PC-3 (cell line): ENCODE data around the gene RXFP2. TPM values are rescaled to one million over a fixed set of nuclear protein-coding genes. Genes with fewer than 3 reads are reported as not detected.

Experiments used
- ATAC-seq: fragments of 200-7000 bp; cut with Tn5 transposase; 2 replicates; pipeline ENCODE4 v1.9.1; 2020; ENCODE audit warnings: mild to moderate bottlenecking, moderate library complexity
- BruUV-seq: library from RNA; stranded (reverse); fragments of 400-500 nt; replicated peaks from 2 replicates; lab custom pipeline; 2021; lab: Mats Ljungman, UMichigan
- CTCF ChIA-PET: fragments of 300-600 bp; sonication (Branson Sonifier 250); formaldehyde crosslinking; loops from one replicate; lab custom pipeline; 2022; ENCODE audit warnings: antibody characterized with exemption; lab: Charles Lee
- POLR2A ChIA-PET: fragments of 300-600 bp; sonication (Branson Sonifier 250); formaldehyde crosslinking; loops from one replicate; lab custom pipeline; 2022; ENCODE audit warnings: antibody characterized with exemption; ENCODE audit not compliant: unreplicated experiment; lab: Charles Lee
- DNase-seq: peaks from one replicate; pipeline ENCODE4 v3.0.0-alpha.2; 2015
- H2AFZ ChIP-seq: fragments of 300-600 bp; sonication (generic); 2 replicates; pipeline ENCODE4 v1.6.0; 2016; ENCODE audit warnings: antibody characterized with exemption, low read length
- H3F3A ChIP-seq: fragments of 300-600 bp; sonication (generic); one replicate; pipeline ENCODE4 v1.6.0; 2017; ENCODE audit warnings: antibody characterized with exemption, low read length, control low read depth, mild to moderate bottlenecking; ENCODE audit not compliant: unreplicated experiment
- H3K27ac ChIP-seq: fragments of 300-600 bp; sonication (generic); 2 replicates; pipeline ENCODE4 v1.5.1; 2016; ENCODE audit warnings: mild to moderate bottlenecking, low read length
- H3K27me3 ChIP-seq: fragments of 300-600 bp; sonication (generic); 2 replicates; pipeline ENCODE4 v1.6.1; 2016; ENCODE audit warnings: low read length, mixed read lengths
- H3K36me3 ChIP-seq: fragments of 300-600 bp; sonication (generic); 2 replicates; pipeline ENCODE4 v1.6.1; 2016; ENCODE audit warnings: low read depth, mixed run types, low read length, mixed read lengths
- H3K4me1 ChIP-seq: fragments of 300-600 bp; sonication (generic); 2 replicates; pipeline ENCODE4 v1.5.1; 2016; ENCODE audit warnings: low read length; ENCODE audit not compliant: insufficient read depth
- H3K4me2 ChIP-seq: fragments of 300-600 bp; sonication (generic); 2 replicates; pipeline ENCODE4 v1.6.0; 2016; ENCODE audit warnings: low read length
- H3K4me3 ChIP-seq: fragments of 300-600 bp; sonication (generic); 2 replicates; pipeline ENCODE4 v1.5.1; 2016; ENCODE audit warnings: mild to moderate bottlenecking, low read length, mixed read lengths
- H3K79me2 ChIP-seq: fragments of 300-600 bp; sonication (generic); 2 replicates; pipeline ENCODE4 v1.6.1; 2017; ENCODE audit warnings: low read length, mixed read lengths
- H3K9ac ChIP-seq: fragments of 300-600 bp; sonication (generic); 2 replicates; pipeline ENCODE4 v1.6.0; 2016; ENCODE audit warnings: mild to moderate bottlenecking, low read length
- H3K9me2 ChIP-seq: fragments of 300-600 bp; sonication (generic); replicated peaks from 2 replicates; pipeline ENCODE4 v1.6.1; 2016; ENCODE audit warnings: mixed run types, low read length, mixed read lengths
- H3K9me3 ChIP-seq: fragments of 300-600 bp; sonication (generic); 2 replicates; pipeline ENCODE4 v1.6.1; 2016; ENCODE audit warnings: low read length, mixed read lengths
- H4K20me1 ChIP-seq: fragments of 300-600 bp; sonication (generic); 2 replicates; pipeline ENCODE4 v1.6.1; 2016; ENCODE audit warnings: low read length, mixed read lengths
- CTCF ChIP-seq: fragments of 300-600 bp; sonication (generic); conservative IDR thresholded peaks from 2 replicates; pipeline ENCODE4 v1.5.1; 2017; ENCODE audit warnings: antibody characterized with exemption, low read depth, mild to moderate bottlenecking, low read length
- EZH2 ChIP-seq: fragments of 300-600 bp; sonication (generic); IDR thresholded peaks from one replicate; pipeline ENCODE4 v1.6.1; 2017; ENCODE audit warnings: antibody characterized with exemption, mild to moderate bottlenecking, low read length; ENCODE audit not compliant: unreplicated experiment
- EZH2phosphoT487 ChIP-seq: fragments of 300-600 bp; sonication (generic); IDR thresholded peaks from 2 replicates; pipeline ENCODE4 v1.6.1; 2018; ENCODE audit warnings: mild to moderate bottlenecking, antibody characterized with exemption, low read length, borderline replicate concordance
- intact Hi-C: fragments of 100-400 bp; cut with micrococcal nuclease; formaldehyde crosslinking; loops from 2 replicates; pipeline ENCODE4 v1.9.0; 2023
- total RNA-seq: library from RNA; depleted of rRNA; stranded (reverse); fragments of >200 nt; gene quantifications from 2 replicates; pipeline ENCODE4 v1.2.3, GENCODE V29; 2014

Gene RXFP2
- total RNA-seq, 1 experiment from 2014 or later = not detected

GRCh38 chr13:31733647-31734046, 5.7 kb upstream of the RXFP2 start:
- intact Hi-C loops = no loop called here
- Histone ChIP-seq H2AFZ (no peak overlapping the region), H3K4me3 (no peak overlapping the region), H3K9me2 (no peaks in the 10 kb centered on the region), H3K9me3 (no peaks in the 10 kb centered on the region), H3K4me2 (no peak overlapping the region), H3K36me3 (no peaks in the 10 kb centered on the region), H3K79me2 (no peaks in the 10 kb centered on the region), H3K9ac (no peak overlapping the region), H4K20me1 (no peaks in the 10 kb centered on the region), H3K27ac (no peak overlapping the region), H3F3A (no peaks in the 10 kb centered on the region), H3K27me3 (peaks cover 22% of the 10 kb centered on the region), H3K4me1 (no peaks in the 10 kb centered on the region)
- ATAC-seq (no peak), DNase-seq (no peak)
- ChIA-PET CTCF (no interaction called here), POLR2A (no interaction called here)
- no TSS peak for BruUV-seq
- no peak for TF ChIP-seq CTCF
- TF ChIP-seq EZH2 = no peak
- TF ChIP-seq EZH2phosphoT487 = no peak

- H3K4me2 ChIP-seq = peak overlapping the region; percentile 27; the same call in 1 of the 2 replicates
- no peaks in the 10 kb centered on the region for H3K79me2 ChIP-seq
- no peaks in the 10 kb centered on the region for H3K9me2 ChIP-seq
- H3K4me3 ChIP-seq = no peak overlapping the region
- peaks cover 53% of the 10 kb centered on the region for H3K27me3 ChIP-seq
- H3K36me3 ChIP-seq = no peaks in the 10 kb centered on the region
- DNase-seq (peak; percentile 67), ATAC-seq (peak; percentile 73)
- BruUV-seq = no TSS peak
- H2AFZ ChIP-seq = no peak overlapping the region
- ChIA-PET POLR2A (no interaction called here), CTCF (no interaction called here)
- H4K20me1 ChIP-seq = no peaks in the 10 kb centered on the region
- no peaks in the 10 kb centered on the region for H3F3A ChIP-seq
- no peak overlapping the region for H3K9ac ChIP-seq
- H3K27ac ChIP-seq = no peak overlapping the region
- no peaks in the 10 kb centered on the region for H3K9me3 ChIP-seq
- intact Hi-C loops = loop anchor here (1.0 to 5.0 kb wide), 3 partner anchors 55 to 311 kb away; no protein-coding TSS in a partner anchor
- TF ChIP-seq EZH2 = no peak
- no peak for TF ChIP-seq EZH2phosphoT487
- TF ChIP-seq CTCF = peak; percentile 93
- H3K4me1 ChIP-seq = no peaks in the 10 kb centered on the region
Observed at GRCh38 chr13:31742097-31742734, 2.9 kb downstream of the RXFP2 start.

DNA sequence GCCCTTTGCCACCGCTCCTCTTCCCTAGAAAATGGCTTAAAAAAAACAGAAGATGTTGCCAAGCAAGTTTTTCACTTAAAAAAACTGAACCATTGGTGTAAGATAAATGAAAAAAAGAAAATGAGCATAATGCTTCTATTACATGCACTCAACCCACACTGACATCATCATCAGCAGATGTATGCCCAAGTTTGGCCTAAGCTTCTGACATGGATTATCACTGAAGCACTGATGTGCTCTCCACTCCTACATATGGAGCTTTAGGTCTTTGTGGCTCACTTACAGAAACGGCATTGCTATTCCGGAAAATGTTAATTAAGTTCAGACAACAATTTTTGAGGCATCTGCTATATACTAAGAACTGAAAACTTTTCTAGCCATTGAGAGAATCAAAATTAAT, 8.0 kb downstream of the RXFP2 start:
- Histone ChIP-seq H3K36me3 (no peaks in the 10 kb centered on the region), H3K9ac (no peak overlapping the region), H3K4me1 (no peaks in the 10 kb centered on the region), H3K27ac (no peak overlapping the region), H3K4me3 (no peak overlapping the region), H2AFZ (no peak overlapping the region), H4K20me1 (no peaks in the 10 kb centered on the region), H3K9me2 (no peaks in the 10 kb centered on the region), H3K4me2 (no peak overlapping the region), H3K9me3 (no peaks in the 10 kb centered on the region), H3K27me3 (peaks cover 50% of the 10 kb centered on the region), H3F3A (no peaks in the 10 kb centered on the region), H3K79me2 (no peaks in the 10 kb centered on the region)
- intact Hi-C loops = no loop called here
- no TSS peak for BruUV-seq
- no peak for DNase-seq
- ChIA-PET CTCF (interaction anchor here (0.5 kb wide), 1 partner anchor 8 kb away, joined by 3 read pairs; the partner anchor contains the start of gene RXFP2), POLR2A (no interaction called here)
- no peak for ATAC-seq
- TF ChIP-seq CTCF (no peak), EZH2 (no peak), EZH2phosphoT487 (no peak)
